22Rv1 (cell line): Measurements from ENCODE around the gene ADGRD1.

Source experiments
- ZFX ChIP-seq: fragments of 450-650 bp; IDR thresholded peaks from 2 replicates; pipeline ENCODE4 v1.6.1; 2017; ENCODE audit warnings: antibody characterized with exemption, borderline replicate concordance
- TF ChIP-seq, protein P1 (sequence below): fragments of 450-650 bp; IDR thresholded peaks from 2 replicates; pipeline ENCODE4 v1.5.1; 2017; ENCODE audit warnings: mild to moderate bottlenecking

GRCh38 chr12:130970908-130971233 lies 17.2 kb downstream of the ADGRD1 start:
- TF ChIP-seq, protein P1, sequence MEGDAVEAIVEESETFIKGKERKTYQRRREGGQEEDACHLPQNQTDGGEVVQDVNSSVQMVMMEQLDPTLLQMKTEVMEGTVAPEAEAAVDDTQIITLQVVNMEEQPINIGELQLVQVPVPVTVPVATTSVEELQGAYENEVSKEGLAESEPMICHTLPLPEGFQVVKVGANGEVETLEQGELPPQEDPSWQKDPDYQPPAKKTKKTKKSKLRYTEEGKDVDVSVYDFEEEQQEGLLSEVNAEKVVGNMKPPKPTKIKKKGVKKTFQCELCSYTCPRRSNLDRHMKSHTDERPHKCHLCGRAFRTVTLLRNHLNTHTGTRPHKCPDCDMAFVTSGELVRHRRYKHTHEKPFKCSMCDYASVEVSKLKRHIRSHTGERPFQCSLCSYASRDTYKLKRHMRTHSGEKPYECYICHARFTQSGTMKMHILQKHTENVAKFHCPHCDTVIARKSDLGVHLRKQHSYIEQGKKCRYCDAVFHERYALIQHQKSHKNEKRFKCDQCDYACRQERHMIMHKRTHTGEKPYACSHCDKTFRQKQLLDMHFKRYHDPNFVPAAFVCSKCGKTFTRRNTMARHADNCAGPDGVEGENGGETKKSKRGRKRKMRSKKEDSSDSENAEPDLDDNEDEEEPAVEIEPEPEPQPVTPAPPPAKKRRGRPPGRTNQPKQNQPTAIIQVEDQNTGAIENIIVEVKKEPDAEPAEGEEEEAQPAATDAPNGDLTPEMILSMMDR: no peak
- no peak for TF ChIP-seq ZFX
